Activated CD8-positive, alpha-beta memory T cell treated with anti-CD3 and anti-CD28 coated beads for 36 hours (primary cell): ENCODE measurements around the gene PTER. TPM values are rescaled to one million over a fixed set of nuclear protein-coding genes. Genes with fewer than 3 reads are reported as not detected.

Experiments
- CTCF ChIA-PET: fragments of 350-600 bp; sonication (Branson Sonifier 250); formaldehyde crosslinking; loops from one replicate; lab custom pipeline; 2021; ENCODE audit warnings: antibody characterized with exemption; lab: Charles Lee
- POLR2A ChIA-PET: fragments of 350-600 bp; sonication (Branson Sonifier 250); formaldehyde crosslinking; loops from one replicate; lab custom pipeline; 2021; ENCODE audit warnings: antibody characterized with exemption; lab: Charles Lee
- total RNA-seq, 2 experiments: library from RNA; stranded (reverse); gene quantifications; one replicate each; pipeline ENCODE4 v1.2.3, GENCODE V29; 2021

PTER gene, protein sequence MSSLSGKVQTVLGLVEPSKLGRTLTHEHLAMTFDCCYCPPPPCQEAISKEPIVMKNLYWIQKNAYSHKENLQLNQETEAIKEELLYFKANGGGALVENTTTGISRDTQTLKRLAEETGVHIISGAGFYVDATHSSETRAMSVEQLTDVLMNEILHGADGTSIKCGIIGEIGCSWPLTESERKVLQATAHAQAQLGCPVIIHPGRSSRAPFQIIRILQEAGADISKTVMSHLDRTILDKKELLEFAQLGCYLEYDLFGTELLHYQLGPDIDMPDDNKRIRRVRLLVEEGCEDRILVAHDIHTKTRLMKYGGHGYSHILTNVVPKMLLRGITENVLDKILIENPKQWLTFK
- 10 to 100 TPM; 26.4 to 27.0 TPM for total RNA-seq

DNA sequence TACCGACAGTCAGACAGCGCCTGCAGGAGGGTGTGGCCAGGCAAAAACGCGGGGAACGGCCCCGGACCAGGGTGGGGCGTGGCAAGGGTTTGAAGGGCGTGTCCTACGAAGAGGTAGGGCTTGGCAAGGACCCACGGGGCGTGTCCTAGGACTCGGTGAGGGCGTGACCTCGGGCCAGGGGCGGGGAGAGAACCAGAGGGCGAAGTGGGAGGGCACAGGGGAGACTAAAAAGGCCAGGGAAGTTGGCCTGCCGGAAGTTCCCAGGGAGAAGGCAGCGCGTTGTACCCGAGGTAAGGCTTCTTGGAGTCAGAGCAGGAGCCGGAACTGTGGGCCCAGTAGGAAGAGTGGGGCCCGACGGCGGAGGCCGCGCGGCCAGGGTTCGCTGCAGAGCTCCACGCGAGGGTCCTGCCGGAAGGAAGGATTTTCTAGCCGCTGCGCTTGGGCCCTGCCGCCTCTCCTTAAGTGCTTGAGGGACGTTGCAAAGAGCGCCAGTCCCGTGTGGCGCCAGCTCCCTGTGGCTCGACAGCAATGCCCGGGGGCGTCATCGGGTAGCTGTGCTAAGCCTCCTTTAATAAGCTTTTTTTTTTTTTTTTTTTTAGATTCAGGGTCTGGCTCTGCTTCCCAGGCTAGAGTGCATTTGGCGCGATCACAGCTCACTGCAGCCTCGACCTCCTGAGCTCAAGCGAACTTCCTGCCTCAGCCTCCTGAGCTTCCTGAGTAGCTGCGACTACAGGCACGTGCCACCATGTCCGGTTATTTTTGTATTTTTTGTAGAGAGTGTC, at the start of gene PTER:
PTER (plus strand) TSS at position 253 of the 782 bp plus-strand sequence. CDS start 47,375 bp downstream, outside the sequence.
- CTCF ChIA-PET: interaction anchor here (1.2 kb wide), 1 partner anchor 84 kb away, joined by 3 read pairs; the partner anchor contains the start of gene C1QL3
- POLR2A ChIA-PET: interaction anchor here (0.5 to 0.6 kb wide), 2 partner anchors 49 to 97 kb away, joined by 4 to 6 read pairs; no protein-coding TSS in a partner anchor

DNA sequence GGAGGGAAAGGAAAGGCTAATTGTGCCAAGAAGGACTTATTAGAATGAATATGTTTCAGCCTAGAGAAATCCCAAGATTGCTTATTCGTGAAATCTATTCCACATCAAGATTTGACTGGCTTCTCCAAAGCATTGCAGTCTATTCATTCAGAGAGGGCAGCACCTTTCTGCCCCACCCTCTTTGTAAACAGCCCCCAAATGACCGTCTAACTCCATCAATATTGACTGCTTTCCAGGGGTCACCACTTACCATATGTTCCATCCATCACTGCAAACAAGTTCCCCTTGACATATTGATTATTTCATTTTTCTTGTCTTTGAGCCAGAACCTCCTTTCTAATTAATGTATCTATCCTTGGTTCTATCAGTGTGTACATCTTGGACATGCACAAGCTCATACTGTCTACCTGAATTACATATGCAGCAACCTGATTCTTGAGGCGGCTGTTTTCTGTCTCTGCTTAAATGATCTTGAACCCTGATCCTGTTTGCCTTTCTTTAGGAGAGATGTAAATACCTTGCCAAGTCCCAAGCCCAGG, 44.2 kb upstream of the PTER start:
- POLR2A ChIA-PET: no interaction called here
- CTCF ChIA-PET: no interaction called here

DNA sequence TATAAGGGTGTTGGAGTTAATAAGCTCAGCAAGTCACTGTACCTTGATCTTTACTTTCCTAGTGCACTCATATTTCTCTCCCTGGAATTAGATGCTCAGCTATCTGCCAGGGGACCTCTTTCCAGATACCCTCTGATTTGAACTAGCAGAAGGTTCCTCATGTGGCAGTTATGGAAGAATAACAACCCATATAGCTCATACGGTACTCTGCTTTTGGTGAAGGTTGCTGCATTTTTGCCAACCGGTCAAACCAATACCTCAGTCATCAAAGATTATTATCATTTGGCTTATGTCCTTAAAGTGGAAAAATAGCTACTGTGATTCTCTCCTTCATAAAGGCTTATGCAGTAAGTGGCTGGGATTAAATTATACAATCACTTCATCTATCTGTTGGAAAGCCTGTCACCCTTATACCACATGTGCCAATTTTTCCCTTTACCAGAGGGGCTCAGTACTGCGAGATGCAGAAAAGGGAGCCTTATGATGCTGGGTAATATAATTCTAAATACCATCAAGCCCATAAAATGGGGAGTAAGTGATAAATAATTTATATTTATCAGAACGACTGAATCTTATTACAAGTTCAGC, 43.4 kb upstream of the PTER start:
- CTCF ChIA-PET: no interaction called here
- POLR2A ChIA-PET: no interaction called here

DNA sequence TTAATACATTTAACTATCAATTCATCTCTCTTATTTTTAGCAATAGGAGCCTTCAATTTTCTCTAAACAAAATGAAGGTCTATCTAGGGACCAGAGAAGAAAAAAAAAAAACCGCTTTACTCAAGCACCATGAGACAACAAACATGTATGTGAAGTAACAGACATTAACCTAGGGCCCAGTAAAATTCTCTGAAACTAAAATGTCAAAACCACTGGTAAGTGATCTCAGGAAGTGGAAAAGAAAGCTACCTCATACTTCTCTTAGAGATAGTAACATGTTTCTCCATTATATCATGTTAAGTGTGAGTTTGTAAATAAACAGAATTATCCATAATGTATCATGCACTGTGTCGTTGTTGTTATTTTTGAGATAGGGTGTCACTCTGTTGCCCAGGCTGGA, 35.4 kb upstream of the PTER start:
- CTCF ChIA-PET: no interaction called here
- POLR2A ChIA-PET: interaction anchor here (0.7 kb wide), 1 partner anchor 27 kb away, joined by 4 read pairs; no protein-coding TSS in a partner anchor

DNA sequence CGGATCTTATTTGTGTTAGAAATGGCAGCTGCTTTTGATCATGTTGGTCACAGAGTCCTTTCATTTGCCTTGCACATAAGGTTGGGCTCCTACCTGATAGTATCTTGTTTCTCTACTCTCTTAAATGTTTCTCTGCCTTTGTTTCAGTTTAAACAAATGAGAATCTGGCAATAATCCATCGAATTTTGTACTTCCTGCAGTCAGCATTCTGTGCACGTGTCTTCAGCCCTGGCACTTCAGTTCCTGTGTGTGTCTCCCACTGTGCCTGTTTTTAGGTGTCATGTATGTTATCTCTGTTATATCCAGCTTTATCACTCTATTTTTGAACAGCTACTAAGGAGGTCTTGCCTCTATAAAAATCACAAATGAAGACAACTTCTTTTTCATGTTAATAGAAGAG, 28.4 kb upstream of the PTER start:
- POLR2A ChIA-PET: no interaction called here
- CTCF ChIA-PET: no interaction called here

DNA sequence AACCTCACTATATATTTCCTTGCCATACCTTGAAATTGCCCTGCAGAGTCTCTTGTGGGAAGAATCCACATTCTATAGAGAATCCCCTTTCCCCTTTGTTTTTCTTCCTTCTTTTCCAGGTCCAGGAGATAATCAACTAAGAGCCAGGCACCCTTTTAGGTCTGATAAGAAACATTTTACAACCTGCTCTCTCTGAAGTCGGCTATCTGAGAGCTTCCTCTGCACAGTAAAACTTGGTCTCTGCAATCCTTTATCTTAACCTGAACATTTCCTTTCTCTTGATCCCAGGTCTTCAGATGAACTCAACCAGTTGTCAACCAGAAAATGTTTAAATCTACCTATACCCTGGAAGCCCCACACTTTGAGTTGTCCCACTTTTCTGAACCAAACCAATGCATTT, 19.5 kb upstream of the PTER start:
- CTCF ChIA-PET: no interaction called here
- POLR2A ChIA-PET: interaction anchor here (0.6 kb wide), 1 partner anchor 10 kb away, joined by 4 read pairs; no protein-coding TSS in a partner anchor

DNA sequence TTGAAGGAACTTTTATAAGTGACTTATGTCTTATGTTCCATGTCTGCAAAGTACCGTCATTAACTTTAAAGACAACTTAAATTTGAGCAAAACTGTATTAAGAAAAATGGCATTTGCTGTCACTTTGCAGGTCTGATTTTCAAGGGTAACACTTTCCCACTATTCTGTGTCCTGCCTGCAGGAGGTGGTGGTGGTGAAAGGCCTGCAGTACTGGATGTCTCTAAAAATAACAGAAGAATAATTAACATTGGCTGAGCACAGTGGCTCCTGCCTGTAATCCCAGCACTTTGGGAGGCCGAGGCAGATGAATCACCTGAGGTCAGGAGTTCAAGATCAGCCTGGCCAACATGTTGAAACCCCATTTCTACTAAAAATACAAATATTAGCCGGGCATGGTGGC, 13.2 kb upstream of the PTER start:
- CTCF ChIA-PET: no interaction called here
- POLR2A ChIA-PET: no interaction called here

DNA sequence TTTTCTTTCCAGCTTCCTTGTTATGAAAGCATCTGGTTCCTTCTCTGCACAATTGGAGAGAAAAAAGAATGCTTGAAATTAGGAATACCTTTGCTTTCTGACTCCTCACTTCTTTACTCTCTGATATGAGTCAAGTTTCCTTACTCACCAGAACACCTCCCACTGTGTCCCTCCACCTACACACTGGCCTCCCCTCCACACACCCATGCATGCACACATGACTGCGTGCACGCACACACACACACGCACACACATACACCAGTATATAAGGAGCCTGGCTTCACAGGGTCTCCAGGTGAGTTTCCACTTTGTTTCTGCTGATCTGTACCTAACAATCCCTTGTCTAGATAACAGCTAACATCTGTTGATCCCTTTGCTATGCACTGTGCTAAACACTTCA, 11.4 kb upstream of the PTER start:
- ChIA-PET CTCF (no interaction called here), POLR2A (no interaction called here)

DNA sequence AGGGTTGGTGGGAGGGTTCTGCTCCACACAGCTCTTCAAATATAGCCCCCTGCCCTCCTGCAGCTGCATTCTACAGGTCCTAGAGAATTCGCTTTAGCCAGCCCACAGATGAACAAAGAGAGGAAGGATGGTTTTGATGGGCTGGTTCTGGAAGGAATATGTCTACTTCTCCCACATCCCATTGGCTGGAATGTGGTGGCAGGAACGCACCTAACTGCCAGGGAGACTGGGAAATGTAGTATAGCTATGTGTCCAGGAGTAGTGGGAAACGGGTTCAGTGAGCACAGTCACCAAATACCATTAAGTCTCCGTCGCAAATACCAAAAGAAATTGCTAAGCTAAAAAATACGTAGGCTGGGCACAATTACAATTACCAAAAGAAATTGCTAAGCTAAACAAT, 7.3 kb upstream of the PTER start:
- POLR2A ChIA-PET: no interaction called here
- CTCF ChIA-PET: no interaction called here

DNA sequence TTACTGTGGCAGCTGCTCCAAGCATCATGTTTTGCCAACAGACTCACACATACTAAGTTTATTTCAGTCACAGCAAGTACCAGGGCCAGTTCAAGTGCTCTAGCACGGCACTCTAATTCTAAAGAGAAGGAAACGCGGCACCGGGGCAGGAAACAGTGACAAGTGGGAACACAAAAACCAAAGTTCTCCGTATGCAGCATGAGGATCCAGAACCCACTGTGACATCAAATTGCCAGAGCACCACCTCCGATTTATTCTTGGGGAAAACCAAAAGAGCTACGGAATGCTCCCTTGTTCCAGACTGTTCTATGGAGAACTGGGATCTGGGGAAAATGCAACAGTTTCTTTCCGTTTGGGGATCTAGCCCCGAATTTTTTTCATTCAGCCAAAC, 448 bp upstream of the PTER start:
- ChIA-PET CTCF (interaction anchor here (1.2 kb wide), 1 partner anchor 85 kb away, joined by 3 read pairs; the partner anchor contains the start of gene C1QL3), POLR2A (no interaction called here)

DNA sequence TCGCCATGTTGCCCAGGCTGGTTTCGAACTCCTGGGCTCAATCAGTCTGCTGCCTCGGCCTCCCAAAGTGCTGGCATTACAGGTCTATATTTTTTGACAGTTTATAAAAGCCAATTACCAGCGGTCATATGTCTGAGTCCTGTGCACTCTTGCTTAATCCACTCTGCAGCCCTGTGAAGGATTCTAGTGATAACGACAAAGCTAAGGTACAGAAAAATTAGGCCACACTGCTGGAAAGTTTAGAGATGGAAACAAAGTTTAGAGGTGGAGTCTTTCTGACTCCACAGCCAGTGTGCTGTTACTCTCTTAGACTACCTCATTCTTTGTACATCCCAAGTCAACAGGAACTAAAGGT, 707 bp downstream of the PTER start:
- ChIA-PET CTCF (no interaction called here), POLR2A (interaction anchor here (0.5 to 0.6 kb wide), 2 partner anchors 49 to 97 kb away, joined by 4 to 6 read pairs; no protein-coding TSS in a partner anchor)

DNA sequence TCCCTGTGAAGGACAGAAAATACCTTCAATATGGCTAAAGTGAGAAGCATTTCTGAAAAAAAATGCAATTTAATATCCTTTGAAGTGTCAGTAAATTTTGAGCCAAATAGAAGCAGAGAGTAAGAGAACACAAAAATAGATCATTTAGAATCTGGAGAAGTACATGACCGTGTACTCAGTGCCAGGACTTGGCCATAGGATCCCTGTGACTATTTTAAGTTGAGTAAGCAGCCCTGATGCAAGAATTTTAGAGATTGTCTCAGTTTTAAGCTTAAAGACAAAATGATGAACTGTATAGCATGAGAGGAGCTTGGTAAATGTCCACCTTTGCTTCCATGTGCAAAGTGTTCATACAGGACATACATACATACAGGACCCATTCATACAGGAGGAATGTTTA, 2.5 kb downstream of the PTER start:
- CTCF ChIA-PET: interaction anchor here (0.6 kb wide), 1 partner anchor 783 kb away, joined by 3 read pairs; no protein-coding TSS in a partner anchor
- POLR2A ChIA-PET: interaction anchor here (0.6 kb wide), 3 partner anchors 92 to 1205 kb away, joined by 3 to 7 read pairs (median 3); partner anchors contain the start of gene STAM

DNA sequence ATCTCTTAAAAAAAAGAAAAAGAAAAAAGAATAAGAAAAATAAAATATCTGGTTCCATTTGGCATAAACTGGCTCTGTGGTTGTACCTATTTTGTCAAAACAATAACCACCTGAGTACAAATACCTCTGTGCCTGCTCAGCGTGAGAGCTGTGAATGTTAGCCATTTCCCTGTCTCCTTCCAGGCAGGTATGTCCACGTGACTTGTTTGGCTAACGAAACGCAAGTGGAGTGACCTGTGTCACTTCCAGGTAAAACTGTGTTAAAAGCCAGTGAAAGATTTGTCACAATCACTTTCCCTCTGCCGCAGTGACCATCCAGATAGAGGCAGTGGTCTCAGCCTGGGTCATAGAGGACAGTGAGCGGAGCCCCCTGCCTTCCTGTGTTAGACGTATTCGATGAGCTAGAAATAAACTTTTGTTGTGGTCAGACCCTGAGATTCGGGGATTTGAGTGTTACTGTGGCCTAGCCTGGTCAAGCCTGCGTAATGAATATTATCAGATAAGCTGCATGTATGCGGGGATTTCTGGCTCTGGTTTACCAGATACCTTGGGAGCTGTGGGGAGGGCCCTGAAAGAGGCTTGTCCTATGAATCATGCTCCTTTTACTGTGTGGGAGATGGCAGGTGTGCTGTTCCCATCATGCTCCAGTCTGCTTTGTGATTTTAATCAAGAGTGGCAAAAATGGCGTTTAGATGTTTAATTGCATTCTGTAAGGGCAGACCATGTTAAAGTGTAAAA, 3.8 kb downstream of the PTER start:
- POLR2A ChIA-PET: no interaction called here
- CTCF ChIA-PET: interaction anchor here (0.6 kb wide), 1 partner anchor 429 kb away, joined by 3 read pairs; no protein-coding TSS in a partner anchor

DNA sequence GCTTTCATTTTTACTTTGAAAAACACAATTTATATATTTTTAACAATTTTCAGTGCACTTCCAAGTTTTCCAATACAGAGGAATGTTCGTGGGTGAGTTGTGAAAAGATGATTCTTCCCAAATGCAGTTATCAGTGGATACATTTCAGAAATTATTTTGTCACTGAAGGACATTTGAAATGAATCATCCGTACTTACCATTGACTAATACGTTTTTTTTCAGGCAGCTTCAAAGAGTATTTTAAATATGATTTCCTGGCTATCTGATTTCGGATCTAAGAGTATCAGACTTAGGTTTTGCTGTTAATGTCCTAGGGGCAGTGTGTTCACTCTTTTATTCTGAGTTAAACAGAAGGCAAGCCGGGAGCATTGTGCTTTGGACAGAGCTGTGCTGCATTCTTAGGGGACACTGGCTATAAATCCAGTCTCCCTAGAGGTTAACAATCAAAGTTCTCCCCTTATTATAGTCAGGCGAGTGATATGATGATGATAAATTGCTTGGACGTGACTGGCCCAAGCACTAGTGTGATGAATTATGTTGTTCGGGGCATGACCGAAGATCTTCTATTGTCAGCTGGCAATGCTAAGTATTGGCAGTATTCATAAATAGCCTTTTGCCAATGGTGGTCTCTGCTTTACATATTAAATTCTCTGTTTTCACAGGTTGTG, 4.5 kb downstream of the PTER start:
- ChIA-PET POLR2A (no interaction called here), CTCF (interaction anchor here (0.6 kb wide), 1 partner anchor 430 kb away, joined by 3 read pairs; no protein-coding TSS in a partner anchor)

DNA sequence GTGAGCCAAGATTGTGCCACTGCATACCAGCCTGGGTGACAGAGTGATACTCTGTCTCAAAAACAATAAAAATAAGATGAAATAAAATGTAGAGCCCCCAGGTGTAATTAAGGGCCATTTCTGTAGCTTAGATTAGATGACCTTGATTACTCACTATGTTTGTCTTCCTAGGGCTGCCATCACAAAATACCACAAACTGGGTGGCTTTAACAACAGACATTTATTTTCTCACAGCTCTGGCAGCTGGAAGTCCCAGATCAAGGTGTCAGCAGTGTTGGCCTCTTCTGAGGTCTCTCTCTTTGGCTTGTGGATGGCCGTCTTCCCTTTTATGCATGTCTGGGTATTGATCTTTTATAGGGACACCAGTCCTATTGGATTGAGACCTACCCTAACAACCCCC, 6.1 kb downstream of the PTER start:
- POLR2A ChIA-PET: no interaction called here
- CTCF ChIA-PET: no interaction called here

DNA sequence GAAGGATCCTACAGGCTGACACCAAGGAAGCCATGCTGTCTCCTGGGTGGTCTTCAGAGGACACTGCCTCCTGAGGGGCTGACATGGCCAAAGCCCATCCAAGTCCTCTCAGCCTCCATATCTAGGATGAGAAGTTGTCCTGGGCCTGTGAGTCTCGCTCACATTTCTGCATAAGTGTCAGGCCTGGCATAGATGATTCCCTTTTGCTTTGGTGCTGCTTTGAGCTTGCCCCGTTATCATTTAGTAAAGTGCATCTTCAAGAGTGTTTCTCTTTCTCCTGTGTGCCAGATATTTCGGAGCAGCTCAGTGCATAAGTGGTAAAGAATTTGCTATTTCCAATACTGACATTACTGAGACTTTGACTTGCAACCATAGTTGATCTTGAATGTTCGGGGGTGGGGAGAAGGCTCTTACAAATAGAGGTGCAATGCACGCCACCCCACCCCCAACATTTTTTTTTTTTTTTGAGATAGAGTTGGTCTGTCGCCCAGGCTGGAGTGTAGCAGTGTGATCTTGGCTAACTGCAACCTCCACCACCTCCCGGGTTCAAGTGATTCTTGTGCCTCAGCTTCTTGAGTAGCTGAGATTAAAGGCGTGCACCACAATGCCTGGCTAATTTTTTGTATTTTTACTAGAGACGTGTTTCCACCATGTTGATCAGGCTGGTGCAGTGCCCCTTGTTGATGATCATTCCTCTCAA, 9.1 kb downstream of the PTER start:
- POLR2A ChIA-PET: no interaction called here
- CTCF ChIA-PET: no interaction called here

DNA sequence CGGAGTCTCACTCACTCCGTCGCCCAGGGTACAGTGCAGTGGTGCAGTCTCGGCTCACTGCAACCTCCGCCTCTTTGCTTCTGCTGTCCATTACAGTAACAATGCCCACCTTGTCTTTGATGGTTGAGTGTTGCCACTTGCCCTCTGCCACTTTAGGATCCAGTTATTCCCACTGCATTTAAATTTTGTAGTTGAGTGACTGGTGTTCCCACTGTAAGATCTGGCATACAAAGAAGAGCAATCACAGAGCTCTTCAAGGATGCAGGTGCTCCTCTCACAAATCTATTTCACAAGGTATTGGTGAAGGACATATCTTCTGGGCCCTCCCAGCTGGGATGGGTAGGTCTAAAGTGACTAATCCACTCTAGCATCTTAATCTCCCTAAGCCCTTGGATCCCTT, 12.6 kb downstream of the PTER start:
- POLR2A ChIA-PET: no interaction called here
- CTCF ChIA-PET: interaction anchor here (0.6 kb wide), 2 partner anchors 359 to 1283 kb away, joined by 3 to 6 read pairs; no protein-coding TSS in a partner anchor
